Measurements from ENCODE around the gene ELANE.
"Not testable (repeated sequence)": the region's sequence is repeated elsewhere in the genome, so short reads cannot be mapped to it uniquely, and the experiment has no call there.

The ELANE gene

GRCh38 chr19:891421-892200 is 39.5 kb downstream of the ELANE start:
- FAIRE-seq; DNase-seq (ENCODE audit: extremely low spot score, insufficient read length, low read depth): not testable (repeated sequence)

GRCh38 chr19:892243-892893 is 40.3 kb downstream of the ELANE start:
- DNase-seq (ENCODE audit: extremely low spot score, insufficient read length, low read depth) (no peak), FAIRE-seq (no peak)

- FAIRE-seq = peak; percentile 87
Observed at GRCh38 chr19:892894-893689, 41.0 kb downstream of the ELANE start, which contains the start of the genes MED16 and RNU6-9. Gene MED16 (minus strand): TSS chr19:893187. CDS start chr19:891131, 2,056 bp downstream. Gene RNU6-9 (plus strand): TSS chr19:893484.

GRCh38 chr19:896434-896833 is 44.3 kb downstream of the ELANE start:
- DNase-seq (ENCODE audit: extremely low spot score, insufficient read length, low read depth) (no peak), FAIRE-seq (no peak)

More at GRCh38 chr19:892894-893689, 41.0 kb downstream of the ELANE start, which contains the start of the genes MED16 and RNU6-9:
- DNase-seq (ENCODE audit: extremely low spot score, insufficient read length, low read depth) = peak; percentile 97

GRCh38 chr19:896999-897398 is 44.9 kb downstream of the ELANE start:
- FAIRE-seq (no peak), DNase-seq (ENCODE audit: extremely low spot score, insufficient read length, low read depth) (no peak)

GRCh38 chr19:897442-898039 is 45.4 kb downstream of the ELANE start:
- no peak for FAIRE-seq
- DNase-seq (ENCODE audit: extremely low spot score, insufficient read length, low read depth) = no peak

- FAIRE-seq (no peak), DNase-seq (ENCODE audit: extremely low spot score, insufficient read length, low read depth) (no peak)
Observed at GRCh38 chr19:898663-899062, 46.6 kb downstream of the ELANE start.

GRCh38 chr19:899336-900042 is 47.4 kb downstream of the ELANE start:
- no peak for DNase-seq (ENCODE audit: extremely low spot score, insufficient read length, low read depth)
- no peak for FAIRE-seq

GRCh38 chr19:900043-900301 is 47.9 kb downstream of the ELANE start:
- FAIRE-seq (no peak), DNase-seq (ENCODE audit: extremely low spot score, insufficient read length, low read depth) (no peak)

- DNase-seq (ENCODE audit: extremely low spot score, insufficient read length, low read depth) = no peak
- no peak for FAIRE-seq
Observed at GRCh38 chr19:900302-901111, 48.4 kb downstream of the ELANE start.

GRCh38 chr19:901216-902092 is 49.4 kb downstream of the ELANE start:
- DNase-seq (ENCODE audit: extremely low spot score, insufficient read length, low read depth) (no peak), FAIRE-seq (no peak)

GRCh38 chr19:902093-902370 is 49.9 kb downstream of the ELANE start:
- FAIRE-seq = no peak
- no peak for DNase-seq (ENCODE audit: extremely low spot score, insufficient read length, low read depth)

- FAIRE-seq (no peak), DNase-seq (ENCODE audit: extremely low spot score, insufficient read length, low read depth) (no peak)
Observed at GRCh38 chr19:902446-903226, 50.5 kb downstream of the ELANE start.

GRCh38 chr19:903266-903797 is 51.2 kb downstream of the ELANE start:
- no peak for FAIRE-seq

GRCh38 chr19:904545-904944 is 52.4 kb downstream of the ELANE start:
- DNase-seq (ENCODE audit: extremely low spot score, insufficient read length, low read depth) (no peak), FAIRE-seq (no peak)

More at GRCh38 chr19:903266-903797, 51.2 kb downstream of the ELANE start:
- no peak for DNase-seq (ENCODE audit: extremely low spot score, insufficient read length, low read depth)
